22Rv1 (cell line): Measurements from ENCODE around the gene RSPH9.

Source experiments
- ZFX ChIP-seq: fragments of 450-650 bp; IDR thresholded peaks from 2 replicates; pipeline ENCODE4 v1.6.1; 2017; ENCODE audit warnings: antibody characterized with exemption, borderline replicate concordance
- TF ChIP-seq, protein P1 (sequence below): fragments of 450-650 bp; IDR thresholded peaks from 2 replicates; pipeline ENCODE4 v1.5.1; 2017; ENCODE audit warnings: mild to moderate bottlenecking

DNA sequence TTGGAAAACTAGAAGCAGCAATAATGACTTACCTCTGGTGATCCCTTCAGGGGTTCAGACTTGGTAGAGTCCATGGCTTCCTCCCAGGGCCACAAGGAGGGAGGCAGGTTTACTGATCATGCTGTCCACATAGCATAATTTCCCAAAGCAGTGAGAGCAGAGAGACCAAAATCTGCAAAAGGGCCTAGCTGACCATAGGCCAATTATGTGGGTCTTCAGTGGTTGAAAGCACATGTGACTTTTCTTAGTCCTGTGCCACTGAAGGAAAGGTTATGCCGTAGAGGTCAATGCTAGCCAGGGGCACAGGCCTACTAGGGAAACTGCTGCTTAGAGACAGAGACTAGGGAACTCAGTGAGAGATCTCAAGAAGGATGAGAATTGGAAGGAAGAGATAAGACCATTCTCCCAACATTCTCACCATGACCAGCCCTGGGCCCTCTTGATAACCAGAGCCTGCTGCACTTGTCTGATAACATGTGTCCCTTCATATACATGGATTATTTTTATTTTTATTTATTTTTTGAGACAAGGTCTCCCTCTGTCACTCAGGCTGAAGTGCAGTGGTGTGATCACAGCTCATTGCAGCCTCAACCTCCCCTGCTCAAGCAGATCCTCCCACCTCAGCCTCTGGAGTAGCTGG, 13.7 kb upstream of the RSPH9 start:
- TF ChIP-seq, protein P1, sequence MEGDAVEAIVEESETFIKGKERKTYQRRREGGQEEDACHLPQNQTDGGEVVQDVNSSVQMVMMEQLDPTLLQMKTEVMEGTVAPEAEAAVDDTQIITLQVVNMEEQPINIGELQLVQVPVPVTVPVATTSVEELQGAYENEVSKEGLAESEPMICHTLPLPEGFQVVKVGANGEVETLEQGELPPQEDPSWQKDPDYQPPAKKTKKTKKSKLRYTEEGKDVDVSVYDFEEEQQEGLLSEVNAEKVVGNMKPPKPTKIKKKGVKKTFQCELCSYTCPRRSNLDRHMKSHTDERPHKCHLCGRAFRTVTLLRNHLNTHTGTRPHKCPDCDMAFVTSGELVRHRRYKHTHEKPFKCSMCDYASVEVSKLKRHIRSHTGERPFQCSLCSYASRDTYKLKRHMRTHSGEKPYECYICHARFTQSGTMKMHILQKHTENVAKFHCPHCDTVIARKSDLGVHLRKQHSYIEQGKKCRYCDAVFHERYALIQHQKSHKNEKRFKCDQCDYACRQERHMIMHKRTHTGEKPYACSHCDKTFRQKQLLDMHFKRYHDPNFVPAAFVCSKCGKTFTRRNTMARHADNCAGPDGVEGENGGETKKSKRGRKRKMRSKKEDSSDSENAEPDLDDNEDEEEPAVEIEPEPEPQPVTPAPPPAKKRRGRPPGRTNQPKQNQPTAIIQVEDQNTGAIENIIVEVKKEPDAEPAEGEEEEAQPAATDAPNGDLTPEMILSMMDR: no peak
- TF ChIP-seq ZFX: no peak
